Neural cell (in vitro differentiated cells): ENCODE results near the gene DGLUCY. TPM values are rescaled to one million over a fixed set of nuclear protein-coding genes. Genes with fewer than 3 reads are reported as not detected.

Experiments
- H2AFZ ChIP-seq: fragments of 200-600, 300-800 bp; sonication (generic), shearing (Covaris generic); 2 replicates; pipeline ENCODE4 v1.6.0; 2014; ENCODE audit warnings: low read depth, mild to moderate bottlenecking, antibody characterized with exemption, low read length, moderate library complexity
- H3F3A ChIP-seq: fragments of 200-600 bp; shearing (Covaris generic); 2 replicates; pipeline ENCODE4 v1.6.1; 2016; ENCODE audit warnings: mild to moderate bottlenecking, moderate library complexity, mixed read lengths, antibody characterized with exemption, low read length; ENCODE audit not compliant: insufficient read depth, poor library complexity, severe bottlenecking
- H3K27ac ChIP-seq: fragments of 200-600, 300-800 bp; sonication (generic), shearing (Covaris generic); 2 replicates; pipeline ENCODE4 v1.5.1; 2014; ENCODE audit warnings: mild to moderate bottlenecking, low read length, moderate library complexity
- H3K27me3 ChIP-seq: fragments of 300-800, 200-600 bp; sonication (generic), shearing (Covaris generic); 2 replicates; pipeline ENCODE4 v1.6.0; 2014; ENCODE audit warnings: mild to moderate bottlenecking, low read depth, low read length, moderate library complexity; ENCODE audit not compliant: insufficient read depth
- H3K36me3 ChIP-seq: fragments of 300-800, 200-600 bp; sonication (generic), shearing (Covaris generic); 2 replicates; pipeline ENCODE4 v1.5.1; 2014; ENCODE audit warnings: mild to moderate bottlenecking, antibody characterized with exemption, low read length, moderate library complexity; ENCODE audit not compliant: insufficient read depth
- H3K4me2 ChIP-seq: fragments of 300-800, 200-600 bp; sonication (generic), shearing (Covaris generic); 2 replicates; pipeline ENCODE4 v1.6.0; 2014; ENCODE audit warnings: mild to moderate bottlenecking, low read length
- H3K4me3 ChIP-seq: fragments of 300-800, 200-600 bp; sonication (generic), shearing (Covaris generic); 2 replicates; pipeline ENCODE4 v1.5.1; 2014; ENCODE audit warnings: mild to moderate bottlenecking, low read length, moderate library complexity
- H3K79me2 ChIP-seq: fragments of 200-600 bp; shearing (Covaris generic); replicated peaks from 2 replicates; pipeline ENCODE4 v1.6.0; 2014; ENCODE audit warnings: mild to moderate bottlenecking, low read length, moderate library complexity; ENCODE audit not compliant: insufficient read depth
- H3K9ac ChIP-seq: fragments of 300-800, 200-600 bp; sonication (generic), shearing (Covaris generic); 2 replicates; pipeline ENCODE4 v1.6.1; 2016; ENCODE audit warnings: mild to moderate bottlenecking, low read length, mixed read lengths
- H3K9me2 ChIP-seq: fragments of 200-600 bp; shearing (Covaris generic); 2 replicates; pipeline ENCODE4 v1.6.1; 2016; ENCODE audit warnings: mild to moderate bottlenecking, low read length, mixed read lengths; ENCODE audit not compliant: insufficient read depth
- H3K9me3 ChIP-seq: fragments of 200-600, 300-800 bp; sonication (generic), shearing (Covaris generic); 2 replicates; pipeline ENCODE4 v1.6.1; 2016; ENCODE audit warnings: mild to moderate bottlenecking, mixed run types, low read length, moderate library complexity, mixed read lengths
- H4K20me1 ChIP-seq: fragments of 200-600 bp; shearing (Covaris generic); 2 replicates; pipeline ENCODE4 v1.6.1; 2016; ENCODE audit warnings: mild to moderate bottlenecking, mixed run types; ENCODE audit not compliant: insufficient read depth
- EP300 ChIP-seq: fragments of 450-650 bp; conservative IDR thresholded peaks from 2 replicates; pipeline ENCODE4 v1.6.1; 2014; ENCODE audit warnings: antibody characterized with exemption, mild to moderate bottlenecking, moderate library complexity; ENCODE audit not compliant: poor library complexity, severe bottlenecking
- EZH2 ChIP-seq: fragments of 200-600, 300-800 bp; shearing (Covaris generic), sonication (generic); IDR thresholded peaks from 2 replicates; pipeline ENCODE4 v1.6.1; 2014; ENCODE audit warnings: antibody characterized with exemption, low read length, borderline replicate concordance, mild to moderate bottlenecking; ENCODE audit not compliant: insufficient read depth, poor library complexity, severe bottlenecking
- MXI1 ChIP-seq: fragments of 450-650 bp; conservative IDR thresholded peaks from 2 replicates; pipeline ENCODE4 v1.6.1; 2014; ENCODE audit warnings: antibody characterized with exemption, mild to moderate bottlenecking; ENCODE audit not compliant: poor library complexity, severe bottlenecking
- POLR2AphosphoS5 ChIP-seq: IDR thresholded peaks from 2 replicates; pipeline ENCODE4 v1.6.1; 2012
- RAD21 ChIP-seq: fragments of 450-650 bp; conservative IDR thresholded peaks from 2 replicates; pipeline ENCODE4 v1.6.1; 2014; ENCODE audit warnings: antibody characterized with exemption, mild to moderate bottlenecking, moderate library complexity
- SMC3 ChIP-seq: fragments of 450-650 bp; conservative IDR thresholded peaks from 2 replicates; pipeline ENCODE4 v1.6.1; 2014; ENCODE audit warnings: antibody characterized with exemption, mild to moderate bottlenecking, moderate library complexity; ENCODE audit not compliant: poor library complexity
- TAF1 ChIP-seq: IDR thresholded peaks from 2 replicates; pipeline ENCODE4 v1.6.1; 2012; ENCODE audit warnings: low read depth
- polyA plus RNA-seq: library from polyadenylated mRNA; depleted of rRNA; stranded (reverse); fragments of >200 nt; gene quantifications from 2 replicates; pipeline ENCODE4 v1.2.3, GENCODE V29; 2014
- TF ChIP-seq, protein P1 (sequence below): fragments of 450-650 bp; IDR thresholded peaks from 2 replicates; pipeline ENCODE4 v1.5.1; 2014; ENCODE audit warnings: antibody characterized with exemption, mild to moderate bottlenecking, moderate library complexity; ENCODE audit not compliant: poor library complexity, severe bottlenecking
- TF ChIP-seq, protein P2 (sequence below): IDR thresholded peaks from 2 replicates; pipeline ENCODE4 v1.6.1; 2012; ENCODE audit warnings: borderline replicate concordance

The DGLUCY gene
- polyA plus RNA-seq, 1 donor from 2014 or later, result 30.5 TPM

- Histone ChIP-seq H3K4me2 (no peak overlapping the region), H3K9me3 (no peaks in the 10 kb centered on the region), H3K27me3 (no peaks in the 10 kb centered on the region), H3K79me2 (no peaks in the 10 kb centered on the region), H4K20me1 (no peaks in the 10 kb centered on the region), H3K9me2 (no peaks in the 10 kb centered on the region), H3F3A (no peaks in the 10 kb centered on the region), H2AFZ (no peak overlapping the region), H3K4me3 (no peak overlapping the region), H3K27ac (no peak overlapping the region), H3K36me3 (no peaks in the 10 kb centered on the region), H3K9ac (no peak overlapping the region)
- TF ChIP-seq, protein P1, sequence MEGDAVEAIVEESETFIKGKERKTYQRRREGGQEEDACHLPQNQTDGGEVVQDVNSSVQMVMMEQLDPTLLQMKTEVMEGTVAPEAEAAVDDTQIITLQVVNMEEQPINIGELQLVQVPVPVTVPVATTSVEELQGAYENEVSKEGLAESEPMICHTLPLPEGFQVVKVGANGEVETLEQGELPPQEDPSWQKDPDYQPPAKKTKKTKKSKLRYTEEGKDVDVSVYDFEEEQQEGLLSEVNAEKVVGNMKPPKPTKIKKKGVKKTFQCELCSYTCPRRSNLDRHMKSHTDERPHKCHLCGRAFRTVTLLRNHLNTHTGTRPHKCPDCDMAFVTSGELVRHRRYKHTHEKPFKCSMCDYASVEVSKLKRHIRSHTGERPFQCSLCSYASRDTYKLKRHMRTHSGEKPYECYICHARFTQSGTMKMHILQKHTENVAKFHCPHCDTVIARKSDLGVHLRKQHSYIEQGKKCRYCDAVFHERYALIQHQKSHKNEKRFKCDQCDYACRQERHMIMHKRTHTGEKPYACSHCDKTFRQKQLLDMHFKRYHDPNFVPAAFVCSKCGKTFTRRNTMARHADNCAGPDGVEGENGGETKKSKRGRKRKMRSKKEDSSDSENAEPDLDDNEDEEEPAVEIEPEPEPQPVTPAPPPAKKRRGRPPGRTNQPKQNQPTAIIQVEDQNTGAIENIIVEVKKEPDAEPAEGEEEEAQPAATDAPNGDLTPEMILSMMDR, result no peak
- TF ChIP-seq MXI1 (no peak), EZH2 (no peak), TAF1 (no peak), EP300 (no peak), POLR2AphosphoS5 (no peak), SMC3 (no peak), RAD21 (no peak)
- TF ChIP-seq, protein P2, sequence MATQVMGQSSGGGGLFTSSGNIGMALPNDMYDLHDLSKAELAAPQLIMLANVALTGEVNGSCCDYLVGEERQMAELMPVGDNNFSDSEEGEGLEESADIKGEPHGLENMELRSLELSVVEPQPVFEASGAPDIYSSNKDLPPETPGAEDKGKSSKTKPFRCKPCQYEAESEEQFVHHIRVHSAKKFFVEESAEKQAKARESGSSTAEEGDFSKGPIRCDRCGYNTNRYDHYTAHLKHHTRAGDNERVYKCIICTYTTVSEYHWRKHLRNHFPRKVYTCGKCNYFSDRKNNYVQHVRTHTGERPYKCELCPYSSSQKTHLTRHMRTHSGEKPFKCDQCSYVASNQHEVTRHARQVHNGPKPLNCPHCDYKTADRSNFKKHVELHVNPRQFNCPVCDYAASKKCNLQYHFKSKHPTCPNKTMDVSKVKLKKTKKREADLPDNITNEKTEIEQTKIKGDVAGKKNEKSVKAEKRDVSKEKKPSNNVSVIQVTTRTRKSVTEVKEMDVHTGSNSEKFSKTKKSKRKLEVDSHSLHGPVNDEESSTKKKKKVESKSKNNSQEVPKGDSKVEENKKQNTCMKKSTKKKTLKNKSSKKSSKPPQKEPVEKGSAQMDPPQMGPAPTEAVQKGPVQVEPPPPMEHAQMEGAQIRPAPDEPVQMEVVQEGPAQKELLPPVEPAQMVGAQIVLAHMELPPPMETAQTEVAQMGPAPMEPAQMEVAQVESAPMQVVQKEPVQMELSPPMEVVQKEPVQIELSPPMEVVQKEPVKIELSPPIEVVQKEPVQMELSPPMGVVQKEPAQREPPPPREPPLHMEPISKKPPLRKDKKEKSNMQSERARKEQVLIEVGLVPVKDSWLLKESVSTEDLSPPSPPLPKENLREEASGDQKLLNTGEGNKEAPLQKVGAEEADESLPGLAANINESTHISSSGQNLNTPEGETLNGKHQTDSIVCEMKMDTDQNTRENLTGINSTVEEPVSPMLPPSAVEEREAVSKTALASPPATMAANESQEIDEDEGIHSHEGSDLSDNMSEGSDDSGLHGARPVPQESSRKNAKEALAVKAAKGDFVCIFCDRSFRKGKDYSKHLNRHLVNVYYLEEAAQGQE, result no peak
Observed at GRCh38 chr14:91231446-91231845, 117.6 kb downstream of the DGLUCY start.

DNA sequence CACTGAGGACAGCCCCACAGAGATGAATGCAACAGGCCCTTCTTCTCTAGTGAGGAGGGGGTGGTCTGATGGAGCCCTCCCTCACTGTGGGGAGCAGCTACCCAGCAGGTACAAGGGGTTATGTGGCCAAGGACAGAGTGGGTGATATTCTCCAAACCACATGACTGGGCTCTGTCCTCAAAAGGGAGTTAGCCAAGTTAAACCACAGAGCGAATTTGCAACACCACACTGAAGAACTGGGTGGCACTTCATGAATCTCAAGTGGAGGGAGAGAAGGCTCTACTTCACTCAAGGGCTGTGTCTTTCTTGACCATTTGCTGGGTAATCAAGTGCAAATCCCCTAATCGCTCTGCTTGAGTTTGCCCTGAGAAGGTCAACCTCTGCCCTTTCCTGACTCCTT lies 118.2 kb downstream of the DGLUCY start:
- Histone ChIP-seq H4K20me1 (no peaks in the 10 kb centered on the region), H3K4me2 (no peak overlapping the region)
- TF ChIP-seq SMC3 (no peak), POLR2AphosphoS5 (no peak)

GRCh38 chr14:91232603-91233002 lies 118.7 kb downstream of the DGLUCY start:
- Histone ChIP-seq H3K27me3 (no peaks in the 10 kb centered on the region), H3K4me3 (no peak overlapping the region), H3K9me3 (no peaks in the 10 kb centered on the region), H3F3A (no peaks in the 10 kb centered on the region), H3K27ac (no peak overlapping the region), H3K4me2 (no peak overlapping the region), H3K79me2 (no peaks in the 10 kb centered on the region), H3K9me2 (no peaks in the 10 kb centered on the region), H3K36me3 (no peaks in the 10 kb centered on the region), H3K9ac (no peak overlapping the region), H2AFZ (no peak overlapping the region), H4K20me1 (no peaks in the 10 kb centered on the region)
- no peak for TF ChIP-seq TAF1
- TF ChIP-seq SMC3, result no peak
- no peak for TF ChIP-seq EZH2
- TF ChIP-seq, protein P2, result no peak
- TF ChIP-seq RAD21, result no peak
- no peak for TF ChIP-seq POLR2AphosphoS5
- TF ChIP-seq MXI1, result no peak
- TF ChIP-seq, protein P1, result no peak
- TF ChIP-seq EP300, result no peak

More for the DNA sequence above, 118.2 kb downstream of the DGLUCY start:
- Histone ChIP-seq H3K27me3 (no peaks in the 10 kb centered on the region), H3K36me3 (no peaks in the 10 kb centered on the region), H3K79me2 (no peaks in the 10 kb centered on the region), H3K9me3 (no peaks in the 10 kb centered on the region), H2AFZ (no peak overlapping the region), H3K9ac (no peak overlapping the region), H3F3A (no peaks in the 10 kb centered on the region), H3K27ac (no peak overlapping the region), H3K4me3 (no peak overlapping the region), H3K9me2 (no peaks in the 10 kb centered on the region)
